ENCODE measurements around the gene PIM3.

Gene PIM3

GRCh38 chr22:49955581-49956417 lies 4.8 kb upstream of the PIM3 start:
- DNase-seq (ENCODE audit: low spot score): no peak

- no peak for DNase-seq (ENCODE audit: low spot score)
These were observed 4.2 kb upstream of the PIM3 start for GRCh38 chr22:49956418-49956770.

DNA sequence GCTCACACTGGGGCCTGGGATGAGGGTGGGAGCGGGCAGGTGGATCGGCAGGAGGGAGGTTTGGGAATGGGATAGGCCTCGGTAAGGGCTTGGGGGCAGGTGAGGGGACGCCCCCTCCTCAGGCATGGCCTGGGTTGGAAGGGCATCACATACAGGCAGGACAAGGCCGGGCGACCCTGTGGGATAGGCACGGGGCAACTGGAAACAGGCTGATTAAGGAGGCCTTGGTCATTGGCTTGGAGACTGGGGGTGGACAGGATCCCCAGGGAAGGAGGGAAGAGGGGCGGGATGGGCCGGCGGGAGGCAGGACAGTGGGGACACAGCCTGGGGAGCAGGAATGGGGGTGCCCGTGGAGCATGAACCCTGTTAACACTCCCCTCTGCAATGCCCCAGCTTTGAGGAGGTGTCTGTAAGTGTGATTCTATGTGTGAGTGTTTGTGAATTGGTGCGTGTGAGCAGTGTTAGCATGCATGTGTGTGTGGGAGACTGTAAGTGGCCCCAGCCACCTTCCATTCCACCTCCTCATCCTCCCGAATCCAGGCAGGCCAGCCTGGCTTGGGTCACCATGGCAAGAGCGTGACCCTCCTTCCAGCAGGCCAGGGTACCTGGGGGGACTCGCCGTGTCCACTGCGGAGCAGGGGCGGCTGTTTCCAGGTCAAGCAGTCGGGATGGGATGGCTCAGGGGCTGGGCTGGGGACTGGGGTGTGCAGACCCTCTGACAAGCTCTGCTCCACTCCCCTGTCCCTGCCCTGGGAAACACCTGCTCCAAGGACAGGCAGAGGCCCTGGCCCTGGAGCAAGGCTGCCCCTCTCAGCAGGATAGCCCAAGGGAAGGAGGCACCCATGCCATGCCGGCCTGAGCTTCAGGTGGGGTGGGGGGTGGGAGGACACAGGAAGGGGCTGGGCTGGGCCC lies 3.4 kb upstream of the PIM3 start:
- no peak for DNase-seq (ENCODE audit: low spot score)

DNA sequence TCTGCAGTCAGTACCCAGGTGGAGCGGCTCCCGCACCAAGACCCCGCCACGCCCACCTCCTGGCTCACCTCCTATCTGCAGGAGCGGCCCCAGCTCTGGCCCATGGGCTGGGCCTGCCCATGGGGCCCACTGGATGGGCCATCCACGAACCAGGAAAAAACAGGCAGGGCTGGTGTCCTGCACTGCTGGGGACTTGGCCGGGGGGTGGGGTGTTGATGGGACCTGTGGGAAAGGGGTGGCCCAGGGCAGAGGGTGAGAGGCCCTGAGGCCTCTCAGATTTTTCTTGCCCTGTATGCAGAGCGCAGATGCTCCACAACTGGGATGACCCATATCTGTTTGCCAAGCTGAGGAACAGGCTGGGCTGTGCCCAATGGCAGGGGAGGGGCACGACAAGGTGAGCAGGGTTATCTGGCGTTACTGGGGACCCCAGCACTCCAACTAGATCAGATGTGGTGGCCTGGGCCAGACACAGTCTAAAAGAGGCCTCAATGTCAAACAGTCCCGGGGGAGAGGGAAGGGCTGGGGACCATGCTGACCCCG lies 2.7 kb upstream of the PIM3 start:
- no peak for DNase-seq (ENCODE audit: low spot score)

- DNase-seq (ENCODE audit: low spot score): no peak
These were observed 2.1 kb upstream of the PIM3 start for GRCh38 chr22:49958366-49958921.

DNA sequence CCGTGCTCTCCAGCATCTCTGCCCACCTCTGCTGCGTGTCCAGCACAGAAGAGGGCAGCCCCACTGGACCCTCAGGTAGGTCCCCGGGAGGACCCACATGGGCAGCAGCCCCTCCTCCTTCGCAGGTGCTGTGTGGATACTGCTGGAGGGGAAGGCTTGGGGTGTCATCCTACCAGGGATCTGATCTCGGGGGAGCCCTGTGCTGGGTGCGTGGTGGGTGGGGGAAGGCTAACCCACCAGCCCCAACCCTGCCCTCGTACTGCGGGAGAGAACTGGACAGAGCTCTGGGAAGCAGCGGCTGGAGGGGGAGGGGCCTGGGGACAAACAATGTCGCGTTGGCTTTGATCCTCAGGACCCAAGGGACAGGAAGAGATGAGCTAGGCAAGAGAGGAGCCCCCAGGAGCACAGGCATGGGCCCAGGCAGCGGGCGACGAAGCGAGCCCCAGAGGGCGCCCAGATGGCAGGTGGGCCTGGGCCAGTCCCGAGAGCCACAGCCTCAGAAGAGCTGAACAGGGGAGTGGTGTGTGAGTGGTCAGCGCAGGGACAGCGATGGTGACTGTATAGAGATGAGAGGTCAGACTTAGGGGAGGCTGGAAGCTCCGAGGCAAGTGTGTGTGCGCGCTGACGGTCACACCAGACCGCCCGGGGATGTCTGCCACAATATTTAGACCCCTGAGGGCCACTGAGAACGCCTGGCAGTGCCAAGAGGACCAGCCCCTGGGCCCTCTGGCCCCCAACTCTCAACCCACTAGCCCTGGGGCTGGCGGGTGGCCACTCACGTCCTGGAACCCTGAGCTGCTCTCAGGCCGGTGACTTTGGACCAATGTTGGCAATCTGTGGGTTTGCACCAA lies 1.4 kb upstream of the PIM3 start:
- no peak for DNase-seq (ENCODE audit: low spot score)

DNA sequence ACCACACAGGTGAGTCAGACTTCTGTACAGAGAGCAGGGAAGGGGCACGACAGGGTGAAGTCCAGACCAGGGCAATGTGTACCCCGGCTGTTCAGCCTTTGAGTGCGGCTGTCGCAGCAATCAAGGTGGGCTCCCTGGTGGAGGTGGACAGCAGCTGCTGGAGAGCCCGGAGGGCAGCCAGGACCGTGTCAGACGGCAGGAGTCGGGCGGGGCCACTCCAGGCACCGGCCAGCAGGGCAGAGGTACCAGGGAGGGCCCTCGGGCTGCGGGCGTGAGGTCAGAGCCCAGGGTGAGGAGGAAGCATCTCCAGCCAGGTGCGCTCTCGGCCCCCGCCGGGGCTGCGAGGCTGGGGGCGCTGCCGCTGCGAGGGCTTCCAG lies 802 bp upstream of the PIM3 start:
- DNase-seq (ENCODE audit: low spot score): no peak

DNA sequence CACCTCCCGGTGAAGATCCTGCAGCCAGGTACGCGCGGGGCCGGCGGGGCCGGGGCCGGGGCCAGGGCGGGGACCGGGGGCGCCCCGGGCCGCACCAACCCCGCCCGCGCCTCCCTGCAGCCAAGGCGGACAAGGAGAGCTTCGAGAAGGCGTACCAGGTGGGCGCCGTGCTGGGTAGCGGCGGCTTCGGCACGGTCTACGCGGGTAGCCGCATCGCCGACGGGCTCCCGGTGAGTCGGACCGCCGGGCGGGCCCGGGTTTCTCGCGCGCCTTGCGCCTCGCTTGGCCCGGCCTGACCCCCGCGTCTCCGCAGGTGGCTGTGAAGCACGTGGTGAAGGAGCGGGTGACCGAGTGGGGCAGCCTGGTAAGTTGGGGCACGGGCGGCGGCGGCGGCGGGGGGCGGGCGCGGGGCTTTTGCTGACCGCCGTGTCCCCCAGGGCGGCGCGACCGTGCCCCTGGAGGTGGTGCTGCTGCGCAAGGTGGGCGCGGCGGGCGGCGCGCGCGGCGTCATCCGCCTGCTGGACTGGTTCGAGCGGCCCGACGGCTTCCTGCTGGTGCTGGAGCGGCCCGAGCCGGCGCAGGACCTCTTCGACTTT lies 531 bp downstream of the PIM3 start:
- no peak for DNase-seq (ENCODE audit: low spot score)

- no peak for DNase-seq (ENCODE audit: low spot score)
These were observed 1.0 kb downstream of the PIM3 start for GRCh38 chr22:49961601-49962011.

GRCh38 chr22:49962012-49962750 lies 1.6 kb downstream of the PIM3 start:
- peak; percentile 88 for DNase-seq (ENCODE audit: low spot score)

- DNase-seq (ENCODE audit: low spot score): no peak
These were observed 2.4 kb downstream of the PIM3 start for GRCh38 chr22:49962751-49963646.

DNA sequence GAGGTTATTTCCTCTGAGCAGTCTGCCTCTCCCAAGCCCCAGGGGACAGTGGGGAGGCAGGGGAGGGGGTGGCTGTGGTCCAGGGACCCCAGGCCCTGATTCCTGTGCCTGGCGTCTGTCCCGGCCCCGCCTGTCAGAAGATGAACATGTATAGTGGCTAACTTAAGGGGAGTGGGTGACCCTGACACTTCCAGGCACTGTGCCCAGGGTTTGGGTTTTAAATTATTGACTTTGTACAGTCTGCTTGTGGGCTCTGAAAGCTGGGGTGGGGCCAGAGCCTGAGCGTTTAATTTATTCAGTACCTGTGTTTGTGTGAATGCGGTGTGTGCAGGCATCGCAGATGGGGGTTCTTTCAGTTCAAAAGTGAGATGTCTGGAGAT lies 3.1 kb downstream of the PIM3 start:
- DNase-seq (ENCODE audit: low spot score): no peak

GRCh38 chr22:49964136-49965090 lies 3.8 kb downstream of the PIM3 start:
- no peak for DNase-seq (ENCODE audit: low spot score)

DNA sequence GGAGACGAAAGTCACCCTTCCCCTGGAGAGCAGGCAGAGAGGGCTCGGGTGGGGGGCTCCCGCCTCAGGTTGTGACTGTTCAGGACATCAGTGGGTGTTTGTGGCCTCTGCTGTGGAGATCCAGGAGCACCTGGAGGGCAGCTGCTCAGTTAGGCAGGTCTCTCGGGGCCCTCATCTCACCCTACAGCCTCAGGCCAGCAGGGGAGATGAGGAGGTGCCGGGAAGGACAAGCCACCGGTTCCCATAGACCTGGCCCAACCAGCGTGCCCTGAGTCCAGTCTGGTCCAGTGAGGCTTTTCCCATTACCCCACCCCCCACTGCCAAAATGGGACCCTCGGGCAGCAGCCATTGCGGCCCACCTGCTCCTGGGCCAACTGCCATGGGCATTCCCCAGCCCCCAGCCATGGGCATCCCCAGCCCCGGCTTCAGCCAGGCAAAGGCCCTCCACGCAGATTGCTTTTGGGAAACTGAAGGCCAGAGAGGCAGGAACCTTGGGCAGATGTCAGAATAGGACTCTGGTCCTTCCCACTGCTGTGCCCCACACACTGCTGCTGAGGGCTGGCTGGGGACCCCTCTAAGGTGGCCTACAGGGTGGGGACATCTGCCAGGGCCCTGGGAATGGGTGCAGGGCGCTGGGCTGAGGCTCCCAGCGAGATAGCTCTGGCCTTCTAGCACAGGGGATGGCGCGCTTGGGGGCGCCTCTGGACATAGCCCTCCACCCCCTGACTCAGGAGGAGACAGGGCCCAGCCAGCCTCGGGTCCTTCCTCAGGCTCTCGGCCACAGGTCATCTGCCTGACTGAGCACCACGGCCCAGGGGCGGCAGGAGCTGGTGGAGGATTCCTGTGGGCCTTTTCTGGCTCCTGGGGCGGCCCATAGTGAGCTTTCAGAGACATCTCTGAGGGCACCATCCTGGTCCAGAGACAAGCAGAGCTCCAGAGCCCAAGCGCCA lies 4.8 kb downstream of the PIM3 start:
- DNase-seq (ENCODE audit: low spot score): no peak

GRCh38 chr22:49966041-49966773 lies 5.6 kb downstream of the PIM3 start:
- DNase-seq (ENCODE audit: low spot score): no peak

All from D341Med (cell line).